H9 (cell line): ENCODE measurements around the gene ADAMTS5. TPM values are rescaled to one million over a fixed set of nuclear protein-coding genes. Genes with fewer than 3 reads are reported as not detected.

Source experiments
- DNase-seq: peaks from one replicate; pipeline ENCODE4 v3.0.0-alpha.2; 2017
- H2AFZ ChIP-seq: one replicate; pipeline ENCODE4 v1.6.1; 2013; ENCODE audit warnings: mild to moderate bottlenecking, low read length, control low read depth, moderate library complexity
- H2AK5ac ChIP-seq: 2 replicates; pipeline ENCODE4 v1.6.1; 2013; ENCODE audit warnings: low read length, control low read depth, mixed read lengths; ENCODE audit not compliant: insufficient read length
- H2BK120ac ChIP-seq: one replicate; pipeline ENCODE4 v1.6.1; 2013; ENCODE audit warnings: low read depth, mild to moderate bottlenecking, low read length, control low read depth, inconsistent platforms; ENCODE audit not compliant: poor library complexity, severe bottlenecking
- H2BK12ac ChIP-seq: 2 replicates; pipeline ENCODE4 v1.6.1; 2013; ENCODE audit warnings: low read length, control low read depth, mixed read lengths, low read depth; ENCODE audit not compliant: insufficient read length
- H2BK15ac ChIP-seq: 2 replicates; pipeline ENCODE4 v1.6.1; 2013; ENCODE audit warnings: low read depth, low read length, control low read depth
- H2BK20ac ChIP-seq: one replicate; pipeline ENCODE4 v1.6.1; 2013; ENCODE audit warnings: low read depth, mild to moderate bottlenecking, low read length, control low read depth, inconsistent platforms; ENCODE audit not compliant: poor library complexity, severe bottlenecking
- H2BK5ac ChIP-seq: 2 replicates; pipeline ENCODE4 v1.6.1; 2013; ENCODE audit warnings: low read length, control low read depth, mixed read lengths; ENCODE audit not compliant: insufficient read length
- H3K14ac ChIP-seq: 2 replicates; pipeline ENCODE4 v1.6.1; 2013; ENCODE audit warnings: low read length, control low read depth; ENCODE audit not compliant: insufficient read depth
- H3K18ac ChIP-seq: 2 replicates; pipeline ENCODE4 v1.6.1; 2013; ENCODE audit warnings: low read depth, mild to moderate bottlenecking, mixed read lengths, low read length, control low read depth; ENCODE audit not compliant: insufficient read length
- H3K23ac ChIP-seq: 2 replicates; pipeline ENCODE4 v1.6.1; 2013; ENCODE audit warnings: low read length, control low read depth, mixed read lengths, low read depth; ENCODE audit not compliant: insufficient read length
- H3K23me2 ChIP-seq: 2 replicates; pipeline ENCODE4 v1.6.1; 2013; ENCODE audit warnings: low read depth, mild to moderate bottlenecking, mixed read lengths, low read length, control low read depth; ENCODE audit not compliant: insufficient read length, poor library complexity, severe bottlenecking
- H3K27ac ChIP-seq: 2 replicates; pipeline ENCODE4 v1.5.1; 2013; ENCODE audit warnings: low read length, control low read depth, mixed read lengths, low read depth; ENCODE audit not compliant: insufficient read length
- H3K27me3 ChIP-seq: 2 replicates; pipeline ENCODE4 v1.6.1; 2013; ENCODE audit warnings: low read length, control low read depth, inconsistent platforms; ENCODE audit not compliant: insufficient read depth
- H3K4ac ChIP-seq: 2 replicates; pipeline ENCODE4 v1.6.1; 2013; ENCODE audit warnings: low read depth, mild to moderate bottlenecking, control low read depth, inconsistent platforms, low read length, moderate library complexity
- H3K4me1 ChIP-seq: 2 replicates; pipeline ENCODE4 v1.6.1; 2013; ENCODE audit warnings: low read length, control low read depth, inconsistent platforms; ENCODE audit not compliant: insufficient read depth
- H3K4me2 ChIP-seq: 2 replicates; pipeline ENCODE4 v1.6.1; 2013; ENCODE audit warnings: low read length, control low read depth, mixed read lengths; ENCODE audit not compliant: insufficient read length, insufficient read depth
- H3K56ac ChIP-seq: 2 replicates; pipeline ENCODE4 v1.6.1; 2013; ENCODE audit warnings: low read depth, mild to moderate bottlenecking, mixed read lengths, low read length, control low read depth; ENCODE audit not compliant: insufficient read length
- H3K79me1 ChIP-seq: 2 replicates; pipeline ENCODE4 v1.6.1; 2013; ENCODE audit warnings: low read depth, mild to moderate bottlenecking, moderate library complexity, low read length, control low read depth, inconsistent platforms; ENCODE audit not compliant: insufficient read depth, poor library complexity, severe bottlenecking
- H3K79me2 ChIP-seq: 2 replicates; pipeline ENCODE4 v1.6.1; 2013; ENCODE audit warnings: low read length, control low read depth, inconsistent platforms; ENCODE audit not compliant: insufficient read depth
- H3K9ac ChIP-seq: 2 replicates; pipeline ENCODE4 v1.6.1; 2013; ENCODE audit warnings: low read length, control low read depth, mixed read lengths; ENCODE audit not compliant: insufficient read length; ENCODE audit errors: extremely low read depth
- H3K9me3 ChIP-seq: one replicate; pipeline ENCODE4 v1.6.1; 2013; ENCODE audit warnings: low read depth, low read length, inconsistent platforms; ENCODE audit not compliant: control insufficient read depth
- H3T11ph ChIP-seq: one replicate; pipeline ENCODE4 v1.6.1; 2013; ENCODE audit warnings: mild to moderate bottlenecking, low read length, control low read depth, inconsistent platforms
- H4K20me1 ChIP-seq: one replicate; pipeline ENCODE4 v1.6.1; 2013; ENCODE audit not compliant: control insufficient read depth, insufficient read length, insufficient read depth
- H4K5ac ChIP-seq: 2 replicates; pipeline ENCODE4 v1.6.1; 2013; ENCODE audit warnings: low read depth, mild to moderate bottlenecking, mixed read lengths, low read length, control low read depth; ENCODE audit not compliant: insufficient read length
- H4K8ac ChIP-seq: replicated peaks from 2 replicates; pipeline ENCODE4 v1.6.1; 2013; ENCODE audit warnings: low read length, control low read depth, mixed read lengths, low read depth; ENCODE audit not compliant: insufficient read length
- H4K91ac ChIP-seq: 2 replicates; pipeline ENCODE4 v1.6.1; 2013; ENCODE audit warnings: low read depth, mild to moderate bottlenecking, moderate library complexity, mixed read lengths, low read length, control low read depth; ENCODE audit not compliant: insufficient read length
- H3K27ac Mint-ChIP-seq, 3 experiments: 2 replicates in 2 of 3; 3 replicates in 1 of 3; pipeline ENCODE4 v1.8.0; 2020 to 2021; ENCODE audit warnings: mixed read lengths in 3 of 3, mild to moderate bottlenecking in 1 of 3, moderate library complexity in 1 of 3
- H3K27me3 Mint-ChIP-seq: 2 replicates; pipeline ENCODE4 v1.8.0; 2021; ENCODE audit warnings: low read depth, mild to moderate bottlenecking, moderate library complexity, mixed read lengths
- H3K36me3 Mint-ChIP-seq, 3 experiments: 2 replicates in 2 of 3; 3 replicates in 1 of 3; pipeline ENCODE4 v1.8.0; 2020 to 2021; ENCODE audit warnings: low read depth in 3 of 3, mixed read lengths in 3 of 3; ENCODE audit not compliant: insufficient read depth in 1 of 3
- H3K4me1 Mint-ChIP-seq, 2 experiments: 2 replicates each; pipeline ENCODE4 v1.8.0; 2020; ENCODE audit warnings: mixed read lengths in 2 of 2
- H3K4me3 Mint-ChIP-seq, 2 experiments: 2 replicates in 1 of 2; 3 replicates in 1 of 2; pipeline ENCODE4 v1.8.0; 2020 to 2021; ENCODE audit warnings: mild to moderate bottlenecking in 2 of 2, mixed read lengths in 2 of 2, moderate library complexity in 1 of 2
- H3K9me3 Mint-ChIP-seq, 2 experiments: 2 replicates in 1 of 2; 3 replicates in 1 of 2; pipeline ENCODE4 v1.8.0; 2020; ENCODE audit warnings: mild to moderate bottlenecking in 2 of 2, mixed read lengths in 2 of 2, moderate library complexity in 1 of 2
- total RNA-seq: library from RNA; stranded (reverse); gene quantifications from 2 replicates; pipeline ENCODE4 v1.2.1, GENCODE V29; 2021
- TF ChIP-seq, protein P1 (sequence below): fragments of 200-600 bp; sonication (generic); conservative IDR thresholded peaks from 3 replicates; pipeline ENCODE4 v1.8.0; 2021; ENCODE audit warnings: antibody characterized with exemption, mild to moderate bottlenecking

ADAMTS5 gene
- total RNA-seq, 1 experiment from 2014 or later: 0.90 TPM

DNA sequence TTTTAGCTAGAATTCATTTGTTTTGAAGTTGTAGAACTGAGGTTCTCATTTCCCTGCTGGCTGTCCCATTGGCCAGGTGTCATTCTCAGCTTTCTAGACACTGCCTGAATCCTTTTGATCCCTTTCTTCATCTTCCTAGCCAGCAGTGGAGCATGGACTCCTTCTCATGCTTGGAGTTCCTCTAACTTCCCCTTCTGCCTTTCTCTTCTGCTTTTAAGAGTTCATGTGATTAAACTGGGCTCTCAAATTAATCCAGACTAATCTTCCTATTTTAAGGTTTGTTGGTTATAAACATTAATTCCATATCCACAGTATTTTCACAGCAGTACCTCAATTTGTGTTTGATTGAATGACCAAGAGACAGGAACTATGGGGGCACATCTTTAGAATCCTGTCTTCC lies 52.3 kb downstream of the ADAMTS5 start:
- no peak overlapping the region for H4K91ac ChIP-seq
- DNase-seq: no peak
- H4K8ac ChIP-seq: no peak overlapping the region
- H2BK12ac ChIP-seq: no peak overlapping the region
- H3K4me1 Mint-ChIP-seq: peaks cover 43 to 53% of the 10 kb centered on the region in 2 experiments
- no peak overlapping the region for H3K9ac ChIP-seq
- no peaks in the 10 kb centered on the region for H3K27me3 Mint-ChIP-seq
- H3K23ac ChIP-seq: no peak overlapping the region
- H4K20me1 ChIP-seq: no peaks in the 10 kb centered on the region
- TF ChIP-seq, protein P1, sequence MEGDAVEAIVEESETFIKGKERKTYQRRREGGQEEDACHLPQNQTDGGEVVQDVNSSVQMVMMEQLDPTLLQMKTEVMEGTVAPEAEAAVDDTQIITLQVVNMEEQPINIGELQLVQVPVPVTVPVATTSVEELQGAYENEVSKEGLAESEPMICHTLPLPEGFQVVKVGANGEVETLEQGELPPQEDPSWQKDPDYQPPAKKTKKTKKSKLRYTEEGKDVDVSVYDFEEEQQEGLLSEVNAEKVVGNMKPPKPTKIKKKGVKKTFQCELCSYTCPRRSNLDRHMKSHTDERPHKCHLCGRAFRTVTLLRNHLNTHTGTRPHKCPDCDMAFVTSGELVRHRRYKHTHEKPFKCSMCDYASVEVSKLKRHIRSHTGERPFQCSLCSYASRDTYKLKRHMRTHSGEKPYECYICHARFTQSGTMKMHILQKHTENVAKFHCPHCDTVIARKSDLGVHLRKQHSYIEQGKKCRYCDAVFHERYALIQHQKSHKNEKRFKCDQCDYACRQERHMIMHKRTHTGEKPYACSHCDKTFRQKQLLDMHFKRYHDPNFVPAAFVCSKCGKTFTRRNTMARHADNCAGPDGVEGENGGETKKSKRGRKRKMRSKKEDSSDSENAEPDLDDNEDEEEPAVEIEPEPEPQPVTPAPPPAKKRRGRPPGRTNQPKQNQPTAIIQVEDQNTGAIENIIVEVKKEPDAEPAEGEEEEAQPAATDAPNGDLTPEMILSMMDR: no peak
- H3K27ac Mint-ChIP-seq: no peak overlapping the region
- H4K5ac ChIP-seq: no peak overlapping the region
- H3K27ac ChIP-seq: no peak overlapping the region
- H2BK15ac ChIP-seq: no peak overlapping the region
- H3K4me3 Mint-ChIP-seq: no peak overlapping the region
- peaks cover 6% of the 10 kb centered on the region for H3K9me3 ChIP-seq
- no peak overlapping the region for H3K4ac ChIP-seq
- no peak overlapping the region for H3K14ac ChIP-seq
- no peak overlapping the region for H2BK20ac ChIP-seq
- H3K56ac ChIP-seq: no peak overlapping the region
- H2AK5ac ChIP-seq: no peak overlapping the region
- no peaks in the 10 kb centered on the region for H3K23me2 ChIP-seq
- peaks cover 12 to 16% of the 10 kb centered on the region in 2 experiments for H3K9me3 Mint-ChIP-seq
- no peaks in the 10 kb centered on the region for H3K79me2 ChIP-seq
- peaks cover 14 to 23% (median 14%) of the 10 kb centered on the region in 3 experiments for H3K36me3 Mint-ChIP-seq
- no peak overlapping the region for H3T11ph ChIP-seq
- H3K4me2 ChIP-seq: no peak overlapping the region
- no peak overlapping the region for H2AFZ ChIP-seq
- H3K79me1 ChIP-seq: no peaks in the 10 kb centered on the region
- no peak overlapping the region for H3K18ac ChIP-seq
- no peak overlapping the region for H2BK120ac ChIP-seq
- peaks cover 4% of the 10 kb centered on the region; the same call in 1 of the 2 replicates for H3K4me1 ChIP-seq
- H2BK5ac ChIP-seq: no peak overlapping the region
- no peaks in the 10 kb centered on the region for H3K27me3 ChIP-seq
